GM12878 (cell line): ENCODE measurements around the gene RABEP2. TPM values are rescaled to one million over a fixed set of nuclear protein-coding genes. Genes with fewer than 3 reads are reported as not detected.

Experiments
- ATF2 ChIP-seq: IDR thresholded peaks from 2 replicates; pipeline ENCODE4 v1.6.1; 2012; ENCODE audit warnings: low read length, inconsistent platforms
- BHLHE40 ChIP-seq, 2 experiments: fragments of 450-650 bp in 1 of 2; IDR thresholded peaks; 2 replicates each; pipeline ENCODE4 v1.6.1; 2011 to 2017; ENCODE audit warnings: low read depth in 2 of 2, borderline replicate concordance in 1 of 2, improper control_type of control experiment in 1 of 2, low read length in 1 of 2, mild to moderate bottlenecking in 1 of 2
- CHD2 ChIP-seq: IDR thresholded peaks from 2 replicates; pipeline ENCODE4 v1.6.1; 2011; ENCODE audit warnings: low read depth, low read length, improper control_type of control experiment, borderline replicate concordance
- DPF2 ChIP-seq: fragments of 450-650 bp; IDR thresholded peaks from 2 replicates; pipeline ENCODE4 v1.6.1; 2017; ENCODE audit warnings: mild to moderate bottlenecking
- E4F1 ChIP-seq: fragments of 450-650 bp; IDR thresholded peaks from 2 replicates; pipeline ENCODE4 v1.6.1; 2018; ENCODE audit warnings: borderline replicate concordance, mild to moderate bottlenecking; ENCODE audit not compliant: partially characterized antibody
- GABPA ChIP-seq: IDR thresholded peaks from 2 replicates; pipeline ENCODE4 v1.6.1; 2014; ENCODE audit warnings: antibody characterized with exemption, low read depth, mild to moderate bottlenecking, inconsistent platforms
- KLF5 ChIP-seq: fragments of 450-650 bp; IDR thresholded peaks from 2 replicates; pipeline ENCODE4 v1.6.1; 2014; ENCODE audit warnings: mild to moderate bottlenecking; ENCODE audit not compliant: partially characterized antibody
- NFYA ChIP-seq: IDR thresholded peaks from 2 replicates; pipeline ENCODE4 v1.6.1; 2011; ENCODE audit warnings: low read depth, mild to moderate bottlenecking, low read length, improper control_type of control experiment, borderline replicate concordance
- NFYB ChIP-seq: IDR thresholded peaks from 2 replicates; pipeline ENCODE4 v1.6.1; 2011; ENCODE audit warnings: low read depth, mild to moderate bottlenecking, low read length, improper control_type of control experiment, moderate library complexity; ENCODE audit not compliant: insufficient read depth
- NR2F1 ChIP-seq: fragments of 450-650 bp; conservative IDR thresholded peaks from 2 replicates; pipeline ENCODE4 v1.6.1; 2017; ENCODE audit warnings: mild to moderate bottlenecking
- RAD51 ChIP-seq: fragments of 450-650 bp; IDR thresholded peaks from 2 replicates; pipeline ENCODE4 v1.6.1; 2016; ENCODE audit warnings: moderate library complexity, mild to moderate bottlenecking, inconsistent platforms
- RBBP5 ChIP-seq: fragments of 200-600 bp; sonication (generic); conservative IDR thresholded peaks from 2 replicates; pipeline ENCODE4 v1.6.1; 2016
- RUNX3 ChIP-seq: IDR thresholded peaks from 2 replicates; pipeline ENCODE4 v1.6.1; 2012; ENCODE audit warnings: low read length, inconsistent platforms
- SIN3A ChIP-seq: IDR thresholded peaks from 2 replicates; pipeline ENCODE4 v1.6.1; 2012; ENCODE audit warnings: low read depth, low read length, improper control_type of control experiment
- SIX5 ChIP-seq: IDR thresholded peaks from 2 replicates; pipeline ENCODE4 v1.6.1; 2011; ENCODE audit warnings: mild to moderate bottlenecking, low read depth, low read length, moderate library complexity; ENCODE audit not compliant: severe bottlenecking
- SMC3 ChIP-seq: IDR thresholded peaks from 2 replicates; pipeline ENCODE4 v1.6.1; 2011; ENCODE audit warnings: low read length, improper control_type of control experiment, borderline replicate concordance
- SREBF1 ChIP-seq: IDR thresholded peaks from 2 replicates; pipeline ENCODE4 v1.6.1; 2012; ENCODE audit warnings: mild to moderate bottlenecking, low read length
- YBX1 ChIP-seq: fragments of 450-650 bp; IDR thresholded peaks from 2 replicates; pipeline ENCODE4 v1.6.1; 2016; ENCODE audit warnings: antibody characterized with exemption
- ZBED1 ChIP-seq: IDR thresholded peaks from 2 replicates; pipeline ENCODE4 v1.6.1; 2016; ENCODE audit warnings: borderline replicate concordance
- ZNF217 ChIP-seq: fragments of 450-650 bp; IDR thresholded peaks from 2 replicates; pipeline ENCODE4 v1.6.1; 2017; ENCODE audit warnings: antibody characterized with exemption, mild to moderate bottlenecking
- polyA plus RNA-seq, 11 experiments: library from polyadenylated mRNA; depleted of rRNA in 4 of 11; unstranded in 6 of 11; stranded (reverse) in 5 of 11; fragments of >200 nt; fragmentation: Nextera tagmentation in 4 of 11; fragmentation: Illumina TruSeq in 1 of 11; extraction: Ambion mirVana in 4 of 11; extraction: Trizol in 1 of 11; gene quantifications; 1 replicate in 1 of 11; 2 replicates in 10 of 11; pipeline versions ENCODE4 v1.2.1 to v1.2.3, GENCODE V29; 2011 to 2016; ENCODE audit warnings: inconsistent platforms in 2 of 11, missing spikeins in 2 of 11, low read depth in 1 of 11
- total RNA-seq, 4 experiments: library from RNA; depleted of rRNA in 3 of 4; stranded (reverse); fragments of >200 nt in 3 of 4; fragmentation: Illumina TruSeq in 1 of 4; extraction: Trizol in 1 of 4; gene quantifications; 2 replicates each; pipeline versions ENCODE4 v1.2.1 to v1.2.3, GENCODE V29; 2013 to 2021
- TF ChIP-seq, protein P1 (sequence below): fragments of 450-650 bp; IDR thresholded peaks from 2 replicates; pipeline ENCODE4 v1.6.1; 2017; ENCODE audit warnings: low read depth, mild to moderate bottlenecking, moderate library complexity
- TF ChIP-seq, protein P2 (sequence below): IDR thresholded peaks from 2 replicates; pipeline ENCODE4 v1.6.1; 2012; ENCODE audit warnings: improper control_type of control experiment, low read depth, low read length; ENCODE audit not compliant: insufficient replicate concordance

RABEP2 gene
- total and polyA plus RNA-seq, 10 of the 15 experiments (the other 5 are each of a cell fraction or from before 2014, with no cell fraction given): 0.47 to 33.2 (median 18.6) TPM

DNA sequence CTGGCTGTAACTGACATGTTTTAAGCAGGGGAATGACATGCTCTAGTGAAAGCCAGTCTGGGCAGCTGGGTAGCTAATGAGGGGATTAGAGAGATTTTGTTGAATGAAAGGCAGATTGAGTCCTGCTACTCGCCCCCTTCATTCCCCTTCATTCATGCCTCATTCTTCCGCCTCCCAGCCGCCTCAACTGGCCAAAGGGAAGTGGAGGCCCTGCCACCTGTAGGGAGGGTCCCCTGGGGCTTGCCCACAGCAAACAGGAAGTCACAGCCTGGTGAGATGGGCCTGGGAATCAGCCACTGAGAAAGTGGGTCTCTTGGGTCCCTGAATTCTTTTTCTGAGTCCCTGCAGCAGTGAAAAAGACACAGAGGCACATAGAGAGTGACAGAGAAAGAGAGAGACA, 5.6 kb upstream of the RABEP2 start (continued):
- TF ChIP-seq RAD51: no peak; the same call in 1 of the 2 replicates
- TF ChIP-seq RUNX3: peak; percentile 57
- TF ChIP-seq CHD2: peak; percentile 28; the same call in 1 of the 2 replicates
- no peak for TF ChIP-seq NFYB
- TF ChIP-seq RBBP5: no peak
- no peak for TF ChIP-seq SMC3
- peak; percentile 63; the same call in 1 of the 2 replicates for TF ChIP-seq YBX1
- TF ChIP-seq KLF5: no peak
- no peak for TF ChIP-seq ATF2
- TF ChIP-seq NFYA: no peak
- TF ChIP-seq, protein P1, sequence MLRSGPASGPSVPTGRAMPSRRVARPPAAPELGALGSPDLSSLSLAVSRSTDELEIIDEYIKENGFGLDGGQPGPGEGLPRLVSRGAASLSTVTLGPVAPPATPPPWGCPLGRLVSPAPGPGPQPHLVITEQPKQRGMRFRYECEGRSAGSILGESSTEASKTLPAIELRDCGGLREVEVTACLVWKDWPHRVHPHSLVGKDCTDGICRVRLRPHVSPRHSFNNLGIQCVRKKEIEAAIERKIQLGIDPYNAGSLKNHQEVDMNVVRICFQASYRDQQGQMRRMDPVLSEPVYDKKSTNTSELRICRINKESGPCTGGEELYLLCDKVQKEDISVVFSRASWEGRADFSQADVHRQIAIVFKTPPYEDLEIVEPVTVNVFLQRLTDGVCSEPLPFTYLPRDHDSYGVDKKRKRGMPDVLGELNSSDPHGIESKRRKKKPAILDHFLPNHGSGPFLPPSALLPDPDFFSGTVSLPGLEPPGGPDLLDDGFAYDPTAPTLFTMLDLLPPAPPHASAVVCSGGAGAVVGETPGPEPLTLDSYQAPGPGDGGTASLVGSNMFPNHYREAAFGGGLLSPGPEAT: peak; percentile 60; the same call in 1 of the 2 replicates
- no peak for TF ChIP-seq NR2F1
- peak in 1 of 2 experiments; percentile 32; a peak in 1 of 4 replicates for TF ChIP-seq BHLHE40 (IDR thresholded peaks at IDR 0.05; ENCODE audit: borderline replicate concordance in 1 of 2, low read depth in 2 of 2, low read length in 1 of 2)
- peak; percentile 73 for TF ChIP-seq DPF2
- no peak for TF ChIP-seq GABPA
- TF ChIP-seq E4F1: peak; percentile 34
- no peak for TF ChIP-seq ZBED1
- no peak for TF ChIP-seq SREBF1
- TF ChIP-seq SIX5: no peak
- TF ChIP-seq ZNF217: no peak
- TF ChIP-seq SIN3A: no peak
- TF ChIP-seq, protein P2, sequence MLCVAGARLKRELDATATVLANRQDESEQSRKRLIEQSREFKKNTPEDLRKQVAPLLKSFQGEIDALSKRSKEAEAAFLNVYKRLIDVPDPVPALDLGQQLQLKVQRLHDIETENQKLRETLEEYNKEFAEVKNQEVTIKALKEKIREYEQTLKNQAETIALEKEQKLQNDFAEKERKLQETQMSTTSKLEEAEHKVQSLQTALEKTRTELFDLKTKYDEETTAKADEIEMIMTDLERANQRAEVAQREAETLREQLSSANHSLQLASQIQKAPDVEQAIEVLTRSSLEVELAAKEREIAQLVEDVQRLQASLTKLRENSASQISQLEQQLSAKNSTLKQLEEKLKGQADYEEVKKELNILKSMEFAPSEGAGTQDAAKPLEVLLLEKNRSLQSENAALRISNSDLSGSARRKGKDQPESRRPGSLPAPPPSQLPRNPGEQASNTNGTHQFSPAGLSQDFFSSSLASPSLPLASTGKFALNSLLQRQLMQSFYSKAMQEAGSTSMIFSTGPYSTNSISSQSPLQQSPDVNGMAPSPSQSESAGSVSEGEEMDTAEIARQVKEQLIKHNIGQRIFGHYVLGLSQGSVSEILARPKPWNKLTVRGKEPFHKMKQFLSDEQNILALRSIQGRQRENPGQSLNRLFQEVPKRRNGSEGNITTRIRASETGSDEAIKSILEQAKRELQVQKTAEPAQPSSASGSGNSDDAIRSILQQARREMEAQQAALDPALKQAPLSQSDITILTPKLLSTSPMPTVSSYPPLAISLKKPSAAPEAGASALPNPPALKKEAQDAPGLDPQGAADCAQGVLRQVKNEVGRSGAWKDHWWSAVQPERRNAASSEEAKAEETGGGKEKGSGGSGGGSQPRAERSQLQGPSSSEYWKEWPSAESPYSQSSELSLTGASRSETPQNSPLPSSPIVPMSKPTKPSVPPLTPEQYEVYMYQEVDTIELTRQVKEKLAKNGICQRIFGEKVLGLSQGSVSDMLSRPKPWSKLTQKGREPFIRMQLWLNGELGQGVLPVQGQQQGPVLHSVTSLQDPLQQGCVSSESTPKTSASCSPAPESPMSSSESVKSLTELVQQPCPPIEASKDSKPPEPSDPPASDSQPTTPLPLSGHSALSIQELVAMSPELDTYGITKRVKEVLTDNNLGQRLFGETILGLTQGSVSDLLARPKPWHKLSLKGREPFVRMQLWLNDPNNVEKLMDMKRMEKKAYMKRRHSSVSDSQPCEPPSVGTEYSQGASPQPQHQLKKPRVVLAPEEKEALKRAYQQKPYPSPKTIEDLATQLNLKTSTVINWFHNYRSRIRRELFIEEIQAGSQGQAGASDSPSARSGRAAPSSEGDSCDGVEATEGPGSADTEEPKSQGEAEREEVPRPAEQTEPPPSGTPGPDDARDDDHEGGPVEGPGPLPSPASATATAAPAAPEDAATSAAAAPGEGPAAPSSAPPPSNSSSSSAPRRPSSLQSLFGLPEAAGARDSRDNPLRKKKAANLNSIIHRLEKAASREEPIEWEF: peak; percentile 77
